ENCODE measurements around the gene ITIH1.

Gene ITIH1

DNA sequence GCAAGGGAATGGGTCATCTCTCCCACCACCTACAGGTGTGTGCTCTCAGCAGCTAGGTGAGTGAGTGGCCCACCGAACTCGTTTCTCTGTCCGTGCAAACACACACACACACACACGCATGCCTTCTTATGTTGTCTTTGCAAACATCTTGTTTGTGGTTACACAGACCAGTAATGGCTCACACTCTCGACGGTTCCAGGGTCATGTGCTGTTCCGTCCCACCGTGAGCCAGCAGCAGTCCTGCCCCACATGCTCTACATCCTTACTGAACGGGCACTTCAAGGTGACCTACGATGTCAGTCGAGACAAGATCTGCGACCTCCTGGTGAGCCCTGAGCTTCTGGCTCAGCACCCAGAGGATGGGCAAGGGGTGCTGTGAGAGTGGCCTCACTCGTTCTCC, 4.3 kb downstream of the ITIH1 start:
- TF ChIP-seq, protein P1, sequence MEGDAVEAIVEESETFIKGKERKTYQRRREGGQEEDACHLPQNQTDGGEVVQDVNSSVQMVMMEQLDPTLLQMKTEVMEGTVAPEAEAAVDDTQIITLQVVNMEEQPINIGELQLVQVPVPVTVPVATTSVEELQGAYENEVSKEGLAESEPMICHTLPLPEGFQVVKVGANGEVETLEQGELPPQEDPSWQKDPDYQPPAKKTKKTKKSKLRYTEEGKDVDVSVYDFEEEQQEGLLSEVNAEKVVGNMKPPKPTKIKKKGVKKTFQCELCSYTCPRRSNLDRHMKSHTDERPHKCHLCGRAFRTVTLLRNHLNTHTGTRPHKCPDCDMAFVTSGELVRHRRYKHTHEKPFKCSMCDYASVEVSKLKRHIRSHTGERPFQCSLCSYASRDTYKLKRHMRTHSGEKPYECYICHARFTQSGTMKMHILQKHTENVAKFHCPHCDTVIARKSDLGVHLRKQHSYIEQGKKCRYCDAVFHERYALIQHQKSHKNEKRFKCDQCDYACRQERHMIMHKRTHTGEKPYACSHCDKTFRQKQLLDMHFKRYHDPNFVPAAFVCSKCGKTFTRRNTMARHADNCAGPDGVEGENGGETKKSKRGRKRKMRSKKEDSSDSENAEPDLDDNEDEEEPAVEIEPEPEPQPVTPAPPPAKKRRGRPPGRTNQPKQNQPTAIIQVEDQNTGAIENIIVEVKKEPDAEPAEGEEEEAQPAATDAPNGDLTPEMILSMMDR (IDR thresholded peaks at IDR 0.05), result no peak
- Histone ChIP-seq H3K4me3 (no peak overlapping the region), H3K27ac (no peak overlapping the region)
- DNase-seq (ENCODE audit: low spot score), result no peak

- TF ChIP-seq, protein P1 (IDR thresholded peaks at IDR 0.05), result no peak
- no peak for DNase-seq (ENCODE audit: low spot score)
- no peak overlapping the region for H3K4me3 ChIP-seq
- H3K27ac ChIP-seq, result no peak overlapping the region
Measured at GRCh38 chr3:52782412-52783210, 5.2 kb downstream of the ITIH1 start.

GRCh38 chr3:52783211-52783555, 5.8 kb downstream of the ITIH1 start:
- Histone ChIP-seq H3K4me3 (no peak overlapping the region), H3K27ac (no peak overlapping the region)
- TF ChIP-seq, protein P1 (IDR thresholded peaks at IDR 0.05), result no peak
- no peak for DNase-seq (ENCODE audit: low spot score)

- TF ChIP-seq, protein P1 (IDR thresholded peaks at IDR 0.05), result no peak
- peak; percentile 70 for DNase-seq (ENCODE audit: low spot score)
- Histone ChIP-seq H3K4me3 (no peak overlapping the region), H3K27ac (no peak overlapping the region)
Measured at GRCh38 chr3:52784021-52784621, 6.7 kb downstream of the ITIH1 start.

DNA sequence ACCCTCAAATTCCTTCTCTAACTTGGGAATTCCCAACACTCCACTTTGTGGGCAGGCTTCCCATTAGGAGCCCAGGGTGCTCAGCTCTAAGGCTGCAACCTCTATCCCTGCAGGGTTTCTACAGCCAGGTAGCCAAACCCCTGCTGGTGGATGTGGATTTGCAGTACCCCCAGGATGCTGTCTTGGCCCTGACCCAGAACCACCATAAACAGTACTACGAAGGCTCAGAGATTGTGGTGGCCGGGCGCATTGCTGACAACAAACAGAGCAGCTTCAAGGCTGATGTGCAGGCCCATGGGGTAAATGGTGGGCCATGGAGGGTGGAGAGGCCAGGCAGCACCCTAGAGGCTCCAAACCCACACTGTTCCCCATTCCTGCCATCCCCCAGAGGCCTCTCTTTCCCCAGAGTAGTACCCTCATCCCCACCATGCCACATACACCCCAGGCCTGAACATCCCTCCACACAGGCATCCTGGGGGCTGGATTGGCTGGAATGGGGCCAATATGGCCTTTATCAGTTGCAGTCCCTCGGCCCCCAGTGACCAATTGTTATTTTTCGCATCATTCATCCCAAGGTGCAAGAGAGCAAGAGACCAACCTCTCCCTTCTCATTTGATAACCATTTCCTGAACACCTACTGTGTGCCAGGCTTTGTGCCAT, 7.7 kb downstream of the ITIH1 start:
- TF ChIP-seq, protein P1 (IDR thresholded peaks at IDR 0.05), result no peak
- no peak overlapping the region for H3K27ac ChIP-seq
- H3K4me3 ChIP-seq, result no peak overlapping the region
- no peak for DNase-seq (ENCODE audit: low spot score)

GRCh38 chr3:52786330-52787215, 9.2 kb downstream of the ITIH1 start:
- Histone ChIP-seq H3K27ac (no peak overlapping the region), H3K4me3 (no peak overlapping the region)
- no peak for DNase-seq (ENCODE audit: low spot score)
- TF ChIP-seq, protein P1 (IDR thresholded peaks at IDR 0.05), result no peak
